Measurements from ENCODE around the gene CPA5.
A peak's percentile ranks its signal among the peaks of the same experiment; 100 is the strongest.

The CPA5 gene

GRCh38 chr7:130301501-130302020, 43.1 kb upstream of the CPA5 start:
- peaks cover 7% of the 10 kb centered on the region for H3K9me3 Mint-ChIP-seq
- TF ChIP-seq CTCF (IDR thresholded peaks at IDR 0.05) = no peak

GRCh38 chr7:130302649-130303048, 42.0 kb upstream of the CPA5 start:
- Mint-ChIP-seq H3K9me3 (peaks cover 7% of the 10 kb centered on the region), H3K4me1 (peaks cover 68% of the 10 kb centered on the region), H3K4me3 (no peak overlapping the region), H3K27me3 (ENCODE audit: low read depth, poor library complexity) (peaks cover 3% of the 10 kb centered on the region), H3K36me3 (ENCODE audit: low read depth) (no peaks in the 10 kb centered on the region), H3K27ac (peak overlapping the region; percentile 39)
- no peak for TF ChIP-seq CTCF (IDR thresholded peaks at IDR 0.05)
- no peak for DNase-seq

More at GRCh38 chr7:130301501-130302020, 43.1 kb upstream of the CPA5 start:
- H3K27ac Mint-ChIP-seq = no peak overlapping the region
- H3K4me3 Mint-ChIP-seq = no peak overlapping the region
- H3K27me3 Mint-ChIP-seq (ENCODE audit: low read depth, poor library complexity) = peaks cover 3% of the 10 kb centered on the region
- peaks cover 76% of the 10 kb centered on the region for H3K4me1 Mint-ChIP-seq
- no peaks in the 10 kb centered on the region for H3K36me3 Mint-ChIP-seq (ENCODE audit: low read depth)
- no peak for DNase-seq

- peaks cover 7% of the 10 kb centered on the region for H3K9me3 Mint-ChIP-seq
- H3K36me3 Mint-ChIP-seq (ENCODE audit: low read depth) = no peaks in the 10 kb centered on the region
- H3K27ac Mint-ChIP-seq = no peak overlapping the region
- H3K27me3 Mint-ChIP-seq (ENCODE audit: low read depth, poor library complexity) = peaks cover 3% of the 10 kb centered on the region
- TF ChIP-seq CTCF (IDR thresholded peaks at IDR 0.05) = no peak
- H3K4me3 Mint-ChIP-seq = no peak overlapping the region
- peaks cover 63% of the 10 kb centered on the region for H3K4me1 Mint-ChIP-seq
- DNase-seq = no peak
Measured at GRCh38 chr7:130303127-130303526, 41.5 kb upstream of the CPA5 start.

GRCh38 chr7:130303551-130303950, 41.1 kb upstream of the CPA5 start:
- H3K36me3 Mint-ChIP-seq (ENCODE audit: low read depth) = no peaks in the 10 kb centered on the region
- no peak for TF ChIP-seq CTCF (IDR thresholded peaks at IDR 0.05)
- H3K27ac Mint-ChIP-seq = no peak overlapping the region
- H3K27me3 Mint-ChIP-seq (ENCODE audit: low read depth, poor library complexity) = peaks cover 3% of the 10 kb centered on the region
- peaks cover 7% of the 10 kb centered on the region for H3K9me3 Mint-ChIP-seq
- H3K4me3 Mint-ChIP-seq = no peak overlapping the region
- H3K4me1 Mint-ChIP-seq = peaks cover 59% of the 10 kb centered on the region
- DNase-seq = no peak

- Mint-ChIP-seq H3K27ac (no peak overlapping the region), H3K4me1 (peaks cover 55% of the 10 kb centered on the region), H3K36me3 (ENCODE audit: low read depth) (no peaks in the 10 kb centered on the region), H3K27me3 (ENCODE audit: low read depth, poor library complexity) (peaks cover 3% of the 10 kb centered on the region), H3K9me3 (peaks cover 7% of the 10 kb centered on the region), H3K4me3 (no peak overlapping the region)
- no peak for DNase-seq
- no peak for TF ChIP-seq CTCF (IDR thresholded peaks at IDR 0.05)
Measured at GRCh38 chr7:130303982-130304381, 40.6 kb upstream of the CPA5 start.

- Mint-ChIP-seq H3K4me3 (no peak overlapping the region), H3K9me3 (peaks cover 7% of the 10 kb centered on the region), H3K27me3 (ENCODE audit: low read depth, poor library complexity) (peaks cover 3% of the 10 kb centered on the region), H3K4me1 (peaks cover 48% of the 10 kb centered on the region), H3K36me3 (ENCODE audit: low read depth) (no peaks in the 10 kb centered on the region), H3K27ac (no peak overlapping the region)
- no peak for TF ChIP-seq CTCF (IDR thresholded peaks at IDR 0.05)
- DNase-seq = no peak
Measured at GRCh38 chr7:130304878-130305277, 39.7 kb upstream of the CPA5 start.

Measured in nephron progenitor cell (in vitro differentiated cells).